ENCODE results near the gene NPW.
A peak's percentile ranks its signal among the peaks of the same experiment; 100 is the strongest.

Gene NPW

GRCh38 chr16:2036200-2036966 is 16.8 kb downstream of the NPW start:
- DNase-seq (ENCODE audit: low read depth in 2 of 2): no peak

DNA sequence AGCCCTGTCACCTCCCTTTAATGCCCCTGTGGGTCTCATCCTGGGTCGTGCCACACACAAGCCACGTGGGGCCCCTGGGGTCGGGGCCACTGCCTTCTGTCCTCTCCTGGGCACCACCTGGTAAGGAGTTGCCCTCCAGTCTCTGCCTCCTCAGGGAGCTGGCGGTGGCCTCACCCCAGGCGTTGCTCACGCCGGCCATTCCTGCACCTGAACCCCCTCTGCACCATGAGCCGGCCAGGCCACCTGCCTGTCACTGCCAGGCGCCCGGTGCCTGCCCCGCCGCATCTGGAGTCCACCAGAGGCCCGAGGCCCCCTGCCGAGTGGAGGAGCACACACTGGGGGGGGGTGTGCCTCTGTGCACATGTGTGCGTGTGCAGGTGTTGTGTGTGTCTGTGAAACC is 17.5 kb downstream of the NPW start:
- no peak for DNase-seq (ENCODE audit: low read depth in 2 of 2)

- DNase-seq (ENCODE audit: low read depth in 2 of 2): peak; percentile 53 to 55
Measured at GRCh38 chr16:2037647-2038381, 18.2 kb downstream of the NPW start.

DNA sequence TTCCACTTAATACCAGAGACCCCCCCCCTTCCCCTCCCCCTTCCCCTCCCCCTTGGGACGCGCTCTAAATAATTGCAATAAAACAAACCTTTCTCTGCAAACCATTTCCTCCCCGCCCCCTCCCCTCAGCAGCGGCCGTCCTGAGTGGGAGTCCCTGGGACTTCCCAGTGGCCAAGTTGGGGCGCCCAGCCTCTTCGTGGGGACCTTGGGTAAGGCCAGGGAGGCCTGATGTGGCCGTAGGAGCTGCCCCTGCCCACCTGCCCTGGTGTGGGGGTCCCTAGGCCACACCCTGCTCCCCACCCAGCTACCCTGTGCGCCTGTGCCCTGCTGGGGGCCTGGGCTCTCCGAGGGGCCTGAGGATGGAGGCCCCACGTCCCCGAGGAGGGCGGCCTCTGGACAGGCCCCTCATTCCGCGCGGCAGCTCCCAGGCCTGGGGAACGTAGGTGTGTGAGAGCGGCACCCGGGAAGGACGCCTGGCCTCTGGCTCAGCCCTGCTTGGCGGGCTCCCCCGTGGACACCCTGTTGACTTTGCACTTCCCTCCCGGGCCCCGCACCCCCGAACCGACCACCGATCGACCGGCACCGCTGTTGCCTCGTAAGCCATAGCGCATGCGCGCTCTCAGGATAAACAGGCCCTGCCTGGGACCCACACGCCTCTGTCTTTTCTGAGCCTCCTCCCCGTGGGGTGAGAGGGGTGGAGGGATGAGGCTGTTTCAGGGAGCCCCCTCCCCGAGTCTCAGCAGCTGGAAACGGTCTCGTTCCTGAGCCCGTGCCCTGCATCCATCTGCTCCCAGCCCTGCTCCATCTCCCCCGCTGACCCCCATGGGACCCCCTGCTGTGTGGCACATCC is 19.0 kb downstream of the NPW start:
- DNase-seq (ENCODE audit: low read depth in 2 of 2): no peak

- peak; percentile 70 to 75 for DNase-seq (ENCODE audit: low read depth in 2 of 2)
Measured at GRCh38 chr16:2039274-2040031, 19.9 kb downstream of the NPW start.

GRCh38 chr16:2040041-2040786 is 20.6 kb downstream of the NPW start:
- DNase-seq (ENCODE audit: low read depth in 2 of 2): no peak

DNA sequence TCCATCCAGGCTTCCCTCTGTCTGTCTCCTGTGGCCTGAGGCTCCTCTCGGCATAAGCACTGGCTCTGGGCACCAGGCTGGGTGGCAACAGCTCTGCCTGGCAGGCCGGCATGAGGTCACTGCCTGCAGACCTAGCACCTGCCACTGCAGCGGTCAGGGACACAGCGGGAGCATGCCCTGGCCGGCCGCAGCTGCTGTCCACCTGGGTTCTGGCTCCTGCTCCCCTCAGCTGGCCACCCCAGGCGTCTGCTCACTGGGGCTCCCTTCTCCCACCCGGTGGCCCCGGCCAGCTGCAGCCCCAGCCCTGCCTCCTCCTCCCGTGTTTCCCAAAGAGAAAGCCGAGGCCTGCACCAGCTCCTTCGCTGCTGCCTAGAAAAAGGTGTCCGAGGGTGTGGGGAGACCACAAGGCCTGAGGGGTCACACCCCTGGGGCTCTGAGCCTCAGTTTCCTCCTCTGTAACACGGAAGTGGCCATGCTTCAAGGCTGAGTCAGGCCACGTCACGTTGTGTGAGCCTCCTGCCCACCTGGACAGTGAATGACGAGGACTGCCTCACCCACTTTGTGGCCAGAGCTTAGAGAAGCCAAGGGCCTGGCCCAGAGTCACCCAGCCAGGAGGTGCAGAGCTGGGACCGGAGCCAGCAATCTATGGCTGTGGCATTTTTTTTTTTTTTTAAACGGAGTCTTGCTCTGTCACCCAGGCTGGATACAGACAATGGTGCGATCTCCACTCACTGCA is 21.4 kb downstream of the NPW start:
- DNase-seq (ENCODE audit: low read depth in 2 of 2): no peak

DNA sequence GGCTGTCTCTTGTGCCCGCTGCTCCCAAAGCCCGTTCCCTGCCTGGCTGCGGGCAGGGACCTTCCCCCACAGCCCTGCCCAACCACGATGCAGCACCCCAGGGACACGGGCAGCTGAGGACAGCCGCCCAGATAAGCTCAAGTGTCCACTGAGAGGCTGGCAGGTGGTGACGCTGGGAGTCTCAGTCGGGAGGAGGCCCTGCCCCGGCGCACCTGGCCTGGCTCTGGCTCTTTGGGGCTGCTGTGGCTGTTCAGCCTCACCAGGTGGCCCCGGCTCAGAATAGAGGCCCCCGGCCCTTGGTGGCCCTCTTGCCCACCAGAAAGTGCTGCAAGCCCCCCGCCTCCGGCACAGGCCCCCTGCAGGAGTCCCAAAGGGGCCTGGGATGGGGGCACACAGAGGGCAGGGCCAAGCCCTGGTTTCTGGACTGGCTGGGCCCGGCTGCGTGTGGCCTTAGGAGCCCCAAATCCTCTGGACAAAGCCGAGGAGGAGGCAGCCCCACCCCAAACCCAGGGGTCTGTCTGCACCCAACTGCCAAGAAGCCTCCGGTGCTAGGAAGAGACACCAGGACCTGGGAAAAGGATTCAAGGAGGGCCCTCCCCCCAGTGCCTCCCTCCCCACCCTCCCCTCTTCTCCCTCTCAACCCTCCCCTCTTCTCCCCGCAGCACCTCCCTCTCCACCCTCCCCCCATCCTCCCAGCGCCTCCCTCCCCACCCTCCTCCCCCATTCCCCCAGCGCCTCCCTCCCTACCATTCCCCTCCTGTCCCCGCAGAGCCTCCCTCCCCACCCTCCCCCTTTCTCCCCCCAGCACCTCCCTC is 22.8 kb downstream of the NPW start:
- DNase-seq (ENCODE audit: low read depth in 2 of 2): no peak

DNA sequence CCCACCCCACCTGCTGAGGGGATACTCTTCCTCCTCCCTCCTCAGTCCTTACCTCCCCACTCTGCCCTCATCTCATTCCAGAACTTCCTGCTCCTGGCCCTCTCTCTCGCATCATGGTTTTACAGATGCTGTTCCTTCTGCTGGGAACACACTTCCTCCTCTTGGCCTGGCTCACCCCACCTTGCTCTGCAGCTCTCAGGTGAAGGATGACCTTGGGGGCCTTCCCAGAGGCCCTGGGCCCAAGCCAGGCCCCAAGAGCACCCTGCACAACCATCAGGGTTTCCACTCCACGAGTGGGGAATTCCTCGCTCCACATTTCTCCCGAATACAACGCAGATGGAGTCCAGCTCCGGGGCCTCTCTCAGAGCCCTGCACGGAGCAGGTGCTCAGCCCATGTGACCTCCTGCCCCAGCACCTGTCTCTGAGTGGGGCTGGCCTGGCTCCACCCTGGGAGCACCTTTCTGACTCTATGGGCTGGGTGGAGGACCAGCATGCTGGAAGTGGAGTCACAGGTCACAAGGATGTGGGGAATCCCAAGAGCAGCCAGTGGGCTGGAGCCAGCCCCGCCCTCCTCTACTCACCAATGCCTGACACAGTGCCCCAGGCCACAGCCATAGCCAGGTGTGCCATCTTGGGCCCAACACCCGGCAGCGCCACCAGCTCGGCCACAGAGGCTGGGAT is 23.5 kb downstream of the NPW start:
- no peak for DNase-seq (ENCODE audit: low read depth in 2 of 2)

DNA sequence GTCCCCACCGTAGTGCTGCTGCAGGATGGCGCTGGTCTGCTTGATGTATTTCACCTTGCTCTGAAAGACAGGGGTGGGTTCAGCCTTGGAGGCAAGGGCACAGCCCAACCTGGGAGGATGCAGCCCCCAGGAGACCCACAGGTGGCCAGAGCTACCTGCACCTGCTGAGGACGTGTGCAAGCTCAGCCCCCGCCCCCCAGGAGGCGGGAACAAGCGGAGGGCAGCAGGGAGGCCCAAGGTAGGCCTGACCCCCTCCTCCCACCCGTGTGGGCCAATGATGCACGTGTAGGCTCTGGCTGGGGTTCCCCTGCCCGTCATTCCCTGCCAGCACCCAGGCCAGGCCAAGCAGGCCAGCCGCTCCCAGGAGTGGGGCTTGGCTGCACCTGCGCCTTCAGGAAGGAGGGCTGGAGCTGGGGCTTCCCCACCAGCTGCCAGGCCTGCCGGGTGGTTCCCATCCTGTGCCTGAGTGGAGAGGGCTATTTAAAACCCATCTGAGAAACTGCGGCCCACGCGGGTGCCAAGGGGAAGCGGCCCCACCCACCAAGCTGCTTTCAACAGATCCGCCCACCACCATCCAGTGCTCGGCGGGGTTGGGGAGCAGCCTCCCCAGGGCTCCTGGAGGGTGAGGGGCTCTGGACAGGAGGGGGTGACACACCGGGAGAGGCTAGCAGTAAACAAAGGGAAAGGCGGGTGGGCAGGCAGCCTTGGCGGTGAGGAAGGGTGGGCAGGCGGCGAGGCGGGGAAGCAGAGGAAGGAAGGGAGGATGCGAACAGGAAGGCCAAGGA is 24.3 kb downstream of the NPW start:
- no peak for DNase-seq (ENCODE audit: low read depth in 2 of 2)

DNA sequence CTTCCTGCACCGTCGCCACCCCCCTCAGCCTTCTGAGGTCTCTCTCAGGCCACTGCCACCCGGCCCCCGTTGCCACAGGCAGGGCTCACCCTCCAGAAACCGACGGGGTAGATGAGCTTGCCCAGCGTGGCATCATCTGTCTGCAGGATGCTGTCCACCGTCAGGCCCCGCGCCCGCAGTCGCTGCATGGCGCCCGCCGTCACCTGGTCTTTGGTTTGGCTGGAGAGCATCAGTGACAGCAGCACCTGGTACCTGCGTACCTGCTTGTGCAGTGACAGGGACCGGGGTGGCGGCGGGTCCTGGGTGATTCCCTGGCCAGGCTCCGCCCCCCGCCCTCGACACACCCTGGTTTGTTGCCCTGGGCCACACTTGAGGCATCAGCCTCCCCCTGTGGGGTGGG is 25.0 kb downstream of the NPW start:
- DNase-seq (ENCODE audit: low read depth in 2 of 2): no peak

GRCh38 chr16:2045965-2046892 is 26.6 kb downstream of the NPW start:
- DNase-seq (ENCODE audit: low read depth in 2 of 2): no peak

DNA sequence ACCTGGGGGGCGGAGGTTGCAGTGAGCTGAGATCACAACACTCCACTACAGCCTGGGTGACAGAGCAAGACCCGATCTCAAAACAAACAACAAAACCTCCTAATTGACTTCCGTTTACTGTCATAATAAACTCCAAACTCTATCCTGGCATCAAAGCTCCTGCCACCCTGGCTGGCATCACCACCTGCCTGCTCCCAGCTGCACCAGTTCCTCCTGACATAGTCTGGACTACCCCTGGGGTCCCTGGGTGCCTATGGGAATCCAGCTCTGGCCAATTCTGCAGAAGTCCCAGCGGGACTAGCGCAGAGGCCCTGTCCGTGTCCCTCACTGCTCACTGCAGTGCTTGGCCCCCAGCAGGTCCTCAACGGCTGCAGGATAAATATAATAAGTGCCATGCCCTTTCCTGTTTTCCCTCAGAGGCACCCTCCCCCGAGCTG is 27.3 kb downstream of the NPW start:
- no peak for DNase-seq (ENCODE audit: low read depth in 2 of 2)

DNA sequence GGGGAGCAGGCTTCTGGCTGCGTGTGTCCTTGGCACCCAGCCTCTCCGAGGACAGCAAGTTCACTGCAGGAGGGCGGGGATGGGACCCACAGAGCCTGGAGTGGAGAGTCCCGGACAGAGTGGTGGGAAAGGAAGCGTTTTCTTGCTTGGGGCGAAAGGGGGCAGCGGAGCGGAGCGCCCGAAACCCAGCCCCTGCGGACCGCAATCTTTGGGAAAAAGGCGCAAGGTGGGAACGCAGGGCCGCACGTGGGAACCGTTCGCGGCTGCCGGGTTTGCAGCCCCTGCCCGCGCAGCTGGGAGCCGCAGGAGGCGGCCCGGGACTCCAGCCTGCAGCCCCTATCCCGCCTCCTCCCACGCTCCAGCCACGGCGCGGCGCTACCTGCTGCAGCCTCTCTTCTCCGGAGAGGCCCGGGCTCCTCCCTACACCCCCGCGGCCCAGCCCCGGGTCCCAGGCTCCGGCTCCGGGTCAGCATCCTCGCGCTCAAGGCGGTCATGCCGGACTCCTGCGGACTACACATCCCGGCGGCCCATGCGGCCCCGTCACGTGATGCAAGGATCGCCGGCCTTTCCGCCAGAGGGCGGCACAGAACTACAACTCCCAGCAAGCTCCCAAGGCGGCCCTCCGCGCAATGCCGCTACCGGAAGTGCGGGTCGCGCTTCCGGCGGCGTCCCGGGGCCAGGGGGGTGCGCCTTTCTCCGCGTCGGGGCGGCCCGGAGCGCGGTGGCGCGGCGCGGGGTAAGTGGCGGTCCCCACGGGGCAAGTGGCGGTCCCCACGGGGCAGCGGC is 27.9 kb downstream of the NPW start, which contains the start of the genes NTHL1 and TSC2:
NTHL1 (minus strand) TSS at position 505 of the 786 bp plus-strand sequence; CDS start at position 494, 11 bp downstream.
TSC2 (plus strand) TSS at position 656 of the 786 bp plus-strand sequence. CDS start 631 bp downstream, outside the sequence.
- DNase-seq (ENCODE audit: low read depth in 2 of 2): peak; percentile 81

DNA sequence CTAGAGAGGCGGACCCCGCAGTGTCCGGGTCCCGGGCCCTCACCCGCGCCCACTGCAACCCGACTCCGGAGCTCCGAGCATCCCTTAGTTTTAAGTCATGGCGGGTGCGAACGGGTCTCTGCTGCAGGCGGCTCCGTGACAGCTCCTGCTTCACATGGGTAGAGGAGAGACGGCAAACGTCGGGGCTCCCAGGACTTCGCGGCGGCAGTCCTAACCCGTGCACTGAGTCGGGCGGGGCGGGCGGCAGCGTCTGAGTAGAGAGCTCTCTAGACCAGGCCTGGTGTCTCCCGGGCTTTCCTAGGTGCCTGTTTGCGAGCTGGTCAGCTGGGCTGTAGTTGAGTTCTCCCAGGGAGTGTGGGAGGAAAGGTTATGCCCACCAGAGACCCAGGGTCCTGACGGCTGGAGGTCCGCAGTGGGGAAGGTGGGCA is 28.5 kb downstream of the NPW start:
- DNase-seq (ENCODE audit: low read depth in 2 of 2): no peak

DNA sequence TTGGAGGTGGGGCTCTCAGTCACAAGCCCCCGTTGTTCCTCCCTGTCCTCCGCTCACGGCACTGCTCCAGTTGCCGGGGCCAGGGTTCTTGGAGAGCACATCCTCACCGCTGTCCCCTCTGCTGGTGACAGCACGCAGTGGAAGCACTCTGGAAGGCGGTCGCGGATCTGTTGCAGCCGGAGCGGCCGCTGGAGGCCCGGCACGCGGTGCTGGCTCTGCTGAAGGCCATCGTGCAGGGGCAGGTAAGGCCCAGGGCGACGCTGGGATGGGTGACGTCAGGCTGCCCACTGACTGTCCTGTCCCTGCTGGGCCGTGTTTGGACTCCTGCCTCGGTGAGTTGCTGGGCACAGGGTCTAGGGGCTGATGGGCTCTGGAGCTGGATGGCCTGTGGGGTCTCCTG is 33.6 kb downstream of the NPW start:
- DNase-seq (ENCODE audit: low read depth in 2 of 2): no peak
